ENCODE data around the gene RPH3AL. TPM values are rescaled to one million over a fixed set of nuclear protein-coding genes. Genes with fewer than 3 reads are reported as not detected.

RPH3AL gene
- total RNA-seq, 6 donors from 2014 or later: 33.6 to 93.2 (median 54.3) TPM

DNA sequence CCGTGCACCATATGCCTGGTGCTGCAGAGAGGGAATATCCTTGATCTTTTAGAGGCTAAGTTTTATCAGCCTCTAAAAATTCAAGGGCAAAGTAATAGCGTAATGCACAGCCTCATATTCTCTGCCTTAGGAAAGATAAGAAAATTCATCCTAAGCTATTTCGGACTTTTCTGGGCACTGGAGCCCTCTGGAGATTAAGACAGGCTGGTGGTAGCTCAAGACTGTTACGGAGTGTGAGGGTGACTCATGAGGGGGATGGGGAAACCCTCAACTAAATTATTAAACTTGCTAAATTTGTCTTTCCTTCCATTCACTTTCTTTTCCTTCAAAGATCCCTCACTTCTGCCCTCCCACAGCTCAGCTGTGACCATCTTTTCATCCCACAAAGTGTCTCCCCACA is 73.3 kb downstream of the RPH3AL start:
- TF ChIP-seq POLR2A (IDR thresholded peaks at IDR 0.05): no peak
- no peak for TF ChIP-seq EP300 (IDR thresholded peaks at IDR 0.05)
- TF ChIP-seq, protein P1, sequence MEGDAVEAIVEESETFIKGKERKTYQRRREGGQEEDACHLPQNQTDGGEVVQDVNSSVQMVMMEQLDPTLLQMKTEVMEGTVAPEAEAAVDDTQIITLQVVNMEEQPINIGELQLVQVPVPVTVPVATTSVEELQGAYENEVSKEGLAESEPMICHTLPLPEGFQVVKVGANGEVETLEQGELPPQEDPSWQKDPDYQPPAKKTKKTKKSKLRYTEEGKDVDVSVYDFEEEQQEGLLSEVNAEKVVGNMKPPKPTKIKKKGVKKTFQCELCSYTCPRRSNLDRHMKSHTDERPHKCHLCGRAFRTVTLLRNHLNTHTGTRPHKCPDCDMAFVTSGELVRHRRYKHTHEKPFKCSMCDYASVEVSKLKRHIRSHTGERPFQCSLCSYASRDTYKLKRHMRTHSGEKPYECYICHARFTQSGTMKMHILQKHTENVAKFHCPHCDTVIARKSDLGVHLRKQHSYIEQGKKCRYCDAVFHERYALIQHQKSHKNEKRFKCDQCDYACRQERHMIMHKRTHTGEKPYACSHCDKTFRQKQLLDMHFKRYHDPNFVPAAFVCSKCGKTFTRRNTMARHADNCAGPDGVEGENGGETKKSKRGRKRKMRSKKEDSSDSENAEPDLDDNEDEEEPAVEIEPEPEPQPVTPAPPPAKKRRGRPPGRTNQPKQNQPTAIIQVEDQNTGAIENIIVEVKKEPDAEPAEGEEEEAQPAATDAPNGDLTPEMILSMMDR (IDR thresholded peaks at IDR 0.05): no peak
- no peak for TF ChIP-seq POLR2AphosphoS5 (IDR thresholded peaks at IDR 0.05)
- WGBS, 2 donors: 77 to 86% methylated on average over 4 of the region's 4 CpGs
- DNase-seq (no peak), ATAC-seq (ENCODE audit: low FRiP score in 2 of 2) (no peak)
- Histone ChIP-seq H3K27ac (peak overlapping the region; percentile 46 to 81 (median 66)), H3K36me3 (peaks cover 0 to 6% (median 3%) of the 10 kb centered on the region in 4 donors), H3K4me3 (no peak overlapping the region), H3K9me3 (no peaks in the 10 kb centered on the region), H3K4me1 (peaks cover 5 to 18% (median 11%) of the 10 kb centered on the region in 4 donors), H3K27me3 (no peaks in the 10 kb centered on the region)

DNA sequence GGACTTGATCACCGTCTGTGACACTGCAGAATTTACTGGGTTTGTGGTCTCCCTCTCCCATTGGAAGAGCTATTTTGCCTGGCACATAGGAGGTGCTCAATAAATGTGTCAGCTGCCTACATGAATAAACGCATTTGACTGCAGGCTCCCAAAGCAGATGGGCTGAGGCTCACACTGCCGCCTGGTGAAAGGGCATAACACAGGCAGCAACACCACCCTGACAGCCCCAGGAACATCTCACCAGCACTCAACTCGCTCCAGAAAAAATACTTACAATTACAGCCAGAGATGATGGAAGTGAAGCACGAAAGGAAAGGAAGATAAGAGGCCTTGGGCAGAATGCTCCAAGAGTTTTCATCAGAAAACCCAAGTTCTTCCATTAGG is 73.9 kb downstream of the RPH3AL start:
- H3K4me3 ChIP-seq: no peak overlapping the region
- no peaks in the 10 kb centered on the region for H3K9me3 ChIP-seq

DNA sequence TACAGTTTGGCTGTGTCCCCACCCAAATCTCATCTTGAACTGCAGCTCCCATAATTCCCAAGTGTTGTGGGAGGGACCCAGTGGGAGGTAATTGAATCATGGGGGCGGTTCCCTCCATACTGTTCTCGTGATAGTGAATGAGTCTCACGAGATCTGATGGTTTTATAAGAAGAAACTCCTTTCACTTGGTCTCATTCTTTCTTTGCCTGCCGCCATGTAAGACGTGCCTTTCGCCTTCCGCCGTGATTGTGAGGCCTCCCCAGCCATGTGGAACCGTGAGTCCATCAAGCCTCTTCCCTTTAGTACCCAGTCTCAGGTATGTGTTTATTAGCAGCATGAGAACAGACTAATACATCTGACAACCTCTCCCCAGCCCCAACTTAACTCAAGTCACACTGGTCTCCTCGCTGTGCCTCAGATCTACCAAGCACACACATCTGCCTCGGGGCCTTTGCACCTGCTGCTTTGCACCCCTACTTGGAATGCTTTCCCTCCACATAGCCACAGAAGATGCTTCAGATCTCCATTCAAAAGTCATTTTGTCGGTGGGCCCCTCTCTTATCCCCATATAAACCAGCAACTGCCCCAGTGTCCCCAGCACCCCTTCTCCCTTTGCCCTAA is 74.4 kb downstream of the RPH3AL start:
- DNase-seq (peak in 1 of 2 donors; percentile 10), ATAC-seq (ENCODE audit: low FRiP score in 2 of 2) (no peak)
- whole genome bisulfite sequencing, 2 donors: 89 to 92% methylated on average over 12 of the region's 12 CpGs
- H3K27me3 ChIP-seq: no peaks in the 10 kb centered on the region
- peaks cover 5 to 18% (median 11%) of the 10 kb centered on the region in 4 donors for H3K4me1 ChIP-seq
- no peak overlapping the region for H3K4me3 ChIP-seq
- TF ChIP-seq EP300 (IDR thresholded peaks at IDR 0.05) (no peak), POLR2A (IDR thresholded peaks at IDR 0.05) (no peak), POLR2AphosphoS5 (IDR thresholded peaks at IDR 0.05) (no peak)
- TF ChIP-seq, protein P1 (IDR thresholded peaks at IDR 0.05): no peak
- H3K36me3 ChIP-seq: peaks cover 0 to 6% (median 3%) of the 10 kb centered on the region in 4 donors
- H3K9me3 ChIP-seq: no peaks in the 10 kb centered on the region
- peak overlapping the region in 1 of 4 donors; percentile 81 for H3K27ac ChIP-seq

More for the DNA sequence above, 73.9 kb downstream of the RPH3AL start:
- no peak for ATAC-seq (ENCODE audit: low FRiP score in 2 of 2)
- 86 to 89% methylated on average over 5 of the region's 5 CpGs for WGBS, 2 donors
- no peak for DNase-seq
- Histone ChIP-seq H3K4me1 (peaks cover 5 to 18% (median 11%) of the 10 kb centered on the region in 4 donors), H3K27ac (peak overlapping the region in 1 of 4 donors; percentile 81), H3K36me3 (peaks cover 0 to 6% (median 3%) of the 10 kb centered on the region in 4 donors), H3K27me3 (no peaks in the 10 kb centered on the region)
- TF ChIP-seq EP300 (IDR thresholded peaks at IDR 0.05): no peak
- TF ChIP-seq, protein P1 (IDR thresholded peaks at IDR 0.05): no peak
- TF ChIP-seq POLR2A (IDR thresholded peaks at IDR 0.05): no peak
- no peak for TF ChIP-seq POLR2AphosphoS5 (IDR thresholded peaks at IDR 0.05)

DNA sequence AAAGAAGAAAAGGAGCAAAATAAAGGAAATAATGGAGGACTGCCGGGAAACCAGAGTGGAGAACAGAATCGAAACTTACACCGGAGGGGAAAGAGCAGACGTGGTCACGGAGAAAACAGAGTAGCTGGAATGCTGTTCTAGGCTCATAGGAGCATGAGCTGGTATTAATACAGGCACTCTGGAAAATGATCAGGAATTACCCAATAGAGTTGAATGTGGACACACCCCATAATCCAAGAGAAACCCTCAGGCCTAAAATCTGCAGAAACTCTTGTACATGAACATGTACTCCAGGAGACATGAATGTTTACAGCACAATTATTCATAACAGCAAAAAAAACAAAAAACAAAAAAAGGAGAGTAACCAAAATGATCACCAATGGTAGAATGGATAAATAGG is 77.7 kb downstream of the RPH3AL start:
- Histone ChIP-seq H3K27me3 (no peaks in the 10 kb centered on the region), H3K4me1 (peaks cover 0 to 10% (median 1%) of the 10 kb centered on the region in 4 donors), H3K27ac (no peak overlapping the region), H3K9me3 (no peaks in the 10 kb centered on the region), H3K4me3 (no peak overlapping the region), H3K36me3 (peaks cover 0 to 6% (median under 1%) of the 10 kb centered on the region in 4 donors)
- WGBS, 2 donors: 91 to 98% methylated on average over 5 of the region's 5 CpGs
- ATAC-seq (ENCODE audit: low FRiP score in 2 of 2): no peak
- no peak for TF ChIP-seq POLR2A (IDR thresholded peaks at IDR 0.05)
- TF ChIP-seq, protein P1 (IDR thresholded peaks at IDR 0.05): no peak
- TF ChIP-seq EP300 (IDR thresholded peaks at IDR 0.05): no peak
- no peak for TF ChIP-seq POLR2AphosphoS5 (IDR thresholded peaks at IDR 0.05)
- no peak for DNase-seq
